GM18873 (cell line): ENCODE results near the gene CACUL1.
"Not testable (repeated sequence)": the region's sequence is repeated elsewhere in the genome, so short reads cannot be mapped to it uniquely, and the experiment has no call there.

Experiments used
- ATAC-seq: cut with Tn5 transposase; IDR thresholded peaks from one replicate; pipeline ENCODE4 v1.9.1; 2021; ENCODE audit warnings: mild to moderate bottlenecking, moderate library complexity, moderate number of reproducible peaks; ENCODE audit not compliant: unreplicated experiment, low FRiP score

CACUL1 gene

DNA sequence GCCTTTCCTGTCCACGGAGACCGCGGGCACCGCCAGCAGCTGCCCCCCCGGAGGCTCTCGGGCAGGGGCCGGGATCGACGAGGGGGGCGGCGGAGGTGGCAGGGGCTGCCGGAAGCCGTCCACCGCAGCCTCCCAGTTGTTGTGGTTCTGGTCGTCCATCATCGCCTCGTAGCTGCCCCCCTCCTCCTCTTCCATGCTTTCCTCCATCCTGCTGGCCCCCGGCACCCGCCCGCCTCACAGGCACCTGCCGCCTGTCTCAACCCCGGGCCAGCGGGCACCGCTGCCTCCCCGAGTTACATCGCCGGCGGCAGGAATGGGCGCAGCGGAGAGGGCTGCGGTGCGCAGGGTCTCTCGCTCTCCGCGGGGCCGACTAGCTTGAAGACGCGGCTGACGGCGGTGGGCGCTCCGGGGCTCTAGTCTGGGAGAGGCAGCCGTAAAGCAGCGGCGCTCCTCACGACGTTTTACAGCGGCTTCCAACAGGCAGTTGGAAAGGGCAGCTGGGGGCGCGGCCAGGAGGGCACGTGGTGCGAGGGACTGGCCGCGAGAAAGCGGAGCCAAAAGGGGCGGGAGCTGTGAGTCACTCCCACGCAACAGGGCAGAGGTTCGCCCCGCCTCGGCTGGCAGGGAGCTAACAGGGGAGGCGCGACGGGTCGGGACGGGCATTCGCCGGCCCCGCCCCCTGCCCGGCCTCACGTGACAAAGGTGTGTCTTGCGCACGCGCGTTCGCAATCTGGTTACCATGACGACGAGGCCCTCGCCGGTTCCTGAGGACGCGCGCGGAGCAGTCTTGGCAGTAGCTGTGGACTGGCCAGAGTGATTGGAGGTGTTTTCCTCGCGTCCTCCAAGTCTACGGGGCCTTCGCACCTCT, at the start of gene CACUL1:
TSS of gene CACUL1 (minus strand) at position 415 of the 868 bp plus-strand sequence. CDS start at position 207, 208 bp downstream.
- peak; percentile 97 for ATAC-seq

DNA sequence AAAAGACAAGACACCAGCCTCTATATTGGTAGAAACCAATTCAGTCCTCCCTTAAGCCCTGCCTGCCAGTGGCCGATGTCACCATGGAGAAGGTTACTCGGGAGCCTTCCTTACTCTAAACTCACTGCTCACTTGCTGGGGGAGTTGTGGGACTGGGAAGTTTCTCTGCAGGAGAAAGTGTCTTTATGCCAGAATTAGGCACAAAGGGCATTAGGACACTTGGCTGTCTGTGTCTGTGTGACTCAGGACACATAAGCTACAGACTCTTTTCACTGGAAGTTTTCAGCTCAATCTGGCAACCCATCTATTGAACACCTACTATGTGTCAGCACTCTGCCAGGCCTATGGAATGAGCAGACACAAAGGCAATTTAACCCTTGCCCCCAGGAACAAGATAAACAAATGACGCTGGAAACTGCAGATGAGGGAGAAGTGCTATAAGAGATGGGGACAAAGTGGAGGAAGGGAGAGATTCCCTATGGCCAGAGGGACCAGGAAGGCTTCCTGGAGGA, 49.5 kb upstream of the CACUL1 start:
- no peak for ATAC-seq

- no peak for ATAC-seq
These were observed 47.5 kb upstream of the CACUL1 start for GRCh38 chr10:118802126-118802793.

DNA sequence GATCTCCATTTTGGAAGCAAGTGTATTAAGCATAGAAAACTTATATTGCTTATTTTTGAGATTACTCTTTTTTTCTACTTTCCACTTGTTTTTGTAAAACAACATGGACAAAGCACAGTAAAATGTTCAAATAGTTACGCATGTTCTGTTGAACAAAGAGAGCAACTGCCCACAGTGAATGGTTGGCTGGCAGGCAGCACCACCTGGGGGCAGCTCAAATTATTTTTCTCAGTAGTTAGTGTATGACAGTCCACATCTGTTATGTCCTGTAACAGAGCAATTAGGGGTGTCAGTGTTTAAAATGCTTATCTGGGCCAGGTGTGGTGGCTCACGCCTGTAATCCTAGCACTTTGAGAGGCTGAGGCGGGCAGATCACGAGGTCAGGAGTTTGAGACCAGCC, 46.1 kb upstream of the CACUL1 start:
- no peak for ATAC-seq

- no peak for ATAC-seq
These were observed 45.0 kb upstream of the CACUL1 start for GRCh38 chr10:118799777-118800176.

DNA sequence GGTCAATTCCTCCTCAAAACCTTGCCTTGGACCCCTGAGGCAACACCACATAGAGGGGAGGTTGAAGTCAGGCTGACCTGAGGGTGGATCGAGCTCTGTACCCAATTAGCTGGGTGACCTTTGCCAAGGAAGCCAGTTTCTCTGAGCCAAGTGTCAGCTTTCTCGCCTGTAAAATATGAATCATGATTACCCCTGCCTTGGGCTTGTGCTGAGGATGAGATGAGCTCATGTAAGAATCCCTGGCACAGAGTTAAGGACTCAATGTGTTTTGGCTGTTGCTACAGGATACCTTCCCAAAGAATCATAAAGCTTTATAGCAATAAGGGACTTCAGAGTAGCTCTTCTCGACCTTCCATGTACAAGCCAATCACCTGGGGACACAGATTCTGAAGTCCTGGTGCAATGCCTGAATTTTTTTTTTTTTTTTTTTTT, 43.5 kb upstream of the CACUL1 start:
- ATAC-seq = no peak

DNA sequence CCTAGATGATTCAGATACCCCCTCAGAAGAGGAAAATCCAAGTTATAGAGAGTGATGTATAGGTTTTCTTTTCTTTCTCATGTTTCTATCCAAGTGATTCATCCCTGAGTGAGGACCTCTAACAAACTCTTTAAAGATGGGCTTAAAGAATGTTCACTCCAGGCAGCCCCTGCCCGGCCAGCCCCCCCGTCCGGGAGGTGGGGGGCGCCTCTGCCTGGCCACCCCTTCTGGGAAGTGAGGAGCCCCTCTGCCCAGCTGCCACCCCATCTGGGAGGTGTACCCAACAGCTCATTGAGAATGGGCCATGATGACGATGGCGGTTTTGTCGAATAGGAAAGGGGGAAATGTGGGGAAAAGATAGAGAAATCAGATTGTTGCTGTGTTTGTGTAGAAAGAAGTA, 40.2 kb upstream of the CACUL1 start:
- not testable (repeated sequence) for ATAC-seq

DNA sequence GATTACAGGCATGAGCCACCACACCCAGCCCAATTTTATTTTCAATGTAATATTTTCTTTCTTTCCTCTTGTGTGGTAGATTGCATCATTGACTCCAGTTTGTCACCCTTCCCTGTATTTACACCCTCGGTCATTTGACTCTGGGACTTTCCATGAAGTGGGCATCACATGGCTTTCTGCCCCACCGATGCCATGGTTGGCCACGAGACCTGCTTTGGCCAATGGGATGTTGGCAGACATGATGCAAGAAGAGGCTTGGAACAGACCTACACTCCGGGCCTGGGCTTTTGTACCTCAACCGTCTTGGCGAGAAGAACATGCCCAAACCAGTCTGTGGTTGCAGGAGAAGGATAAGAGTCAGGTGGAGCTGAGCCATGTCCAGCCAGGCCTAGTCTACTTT, 38.8 kb upstream of the CACUL1 start:
- no peak for ATAC-seq

GRCh38 chr10:118792526-118792925, 37.8 kb upstream of the CACUL1 start:
- ATAC-seq = no peak

GRCh38 chr10:118790058-118790457, 35.3 kb upstream of the CACUL1 start:
- ATAC-seq = no peak

DNA sequence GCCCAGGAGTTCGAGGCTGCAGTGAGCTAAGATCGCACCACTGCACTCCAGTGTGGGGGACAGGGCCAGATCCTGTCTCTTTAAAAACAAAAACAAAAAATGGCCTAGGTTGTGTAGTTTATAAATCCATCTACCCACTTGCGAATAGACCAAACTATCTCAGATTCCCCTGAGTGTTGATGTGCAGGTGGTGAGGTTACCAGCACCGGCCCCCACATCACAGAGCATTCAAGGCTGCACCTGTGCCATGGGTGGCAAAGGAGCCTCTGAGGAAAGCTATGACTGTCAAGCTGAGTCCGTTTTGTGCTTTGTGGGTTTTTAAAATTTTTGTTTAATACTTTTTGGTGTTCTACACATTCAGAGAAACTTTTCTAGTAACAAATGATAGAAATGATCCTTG, 30.8 kb upstream of the CACUL1 start:
- ATAC-seq = no peak

GRCh38 chr10:118783776-118784545, 29.2 kb upstream of the CACUL1 start:
- no peak for ATAC-seq

- ATAC-seq = not testable (repeated sequence)
These were observed 28.2 kb upstream of the CACUL1 start for GRCh38 chr10:118782916-118783465.

DNA sequence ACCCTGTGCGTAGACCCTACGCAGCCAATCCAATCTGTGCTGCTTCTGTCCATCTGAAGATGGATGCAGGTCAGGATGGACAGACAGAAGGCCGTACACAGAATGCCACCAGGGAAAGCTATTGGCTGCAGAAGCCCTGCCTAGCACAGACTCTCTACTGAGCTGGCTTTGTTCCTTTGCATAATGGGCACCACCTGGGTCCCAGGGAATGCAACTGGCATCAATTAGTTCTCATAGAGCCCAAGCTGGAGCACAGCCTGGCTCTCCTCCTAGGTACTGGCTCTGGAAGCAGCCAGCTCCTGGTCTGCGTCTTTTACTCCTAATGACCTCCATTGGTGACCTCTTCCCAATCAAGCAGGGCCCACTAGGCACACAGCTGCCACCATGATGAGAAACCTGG, 26.8 kb upstream of the CACUL1 start:
- ATAC-seq = no peak

DNA sequence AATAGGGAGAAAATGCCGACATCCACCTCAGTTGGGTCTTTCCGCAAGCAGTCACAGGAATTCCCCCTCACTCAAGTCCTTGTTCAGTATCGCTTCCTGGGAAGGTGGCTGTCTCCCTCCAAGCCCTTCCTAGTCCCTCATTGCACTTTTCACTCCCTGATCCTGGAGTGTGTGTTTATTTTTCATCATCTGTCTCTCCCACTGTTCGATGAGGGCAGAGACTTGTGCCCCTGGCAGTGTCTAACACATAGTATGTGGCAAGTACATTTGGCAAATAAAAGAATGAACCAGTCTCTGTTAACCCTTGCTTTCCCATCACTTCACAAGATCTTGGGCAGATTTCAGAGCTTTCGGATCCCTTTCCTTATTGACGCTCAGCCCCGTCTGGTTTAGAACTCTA, 24.0 kb upstream of the CACUL1 start:
- no peak for ATAC-seq

DNA sequence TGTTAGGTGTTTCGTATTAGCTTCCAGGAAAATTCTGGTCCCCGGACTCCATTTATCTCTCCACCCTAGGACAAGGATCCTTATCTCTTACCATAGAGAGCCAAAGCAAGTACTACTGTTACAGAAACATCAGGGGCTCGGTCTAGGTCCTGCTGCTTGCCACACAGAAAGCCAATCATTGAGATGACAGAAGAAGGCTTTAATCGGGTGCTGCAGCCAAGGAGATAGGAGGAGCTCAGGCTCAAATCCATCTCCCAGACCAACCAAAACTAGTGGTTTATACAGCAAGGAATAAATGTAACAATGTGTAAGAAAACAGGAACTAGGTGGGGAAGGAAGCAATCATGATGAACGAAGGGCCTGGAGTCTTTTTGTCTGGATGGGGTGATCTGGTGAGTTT, 22.2 kb upstream of the CACUL1 start:
- ATAC-seq = no peak

DNA sequence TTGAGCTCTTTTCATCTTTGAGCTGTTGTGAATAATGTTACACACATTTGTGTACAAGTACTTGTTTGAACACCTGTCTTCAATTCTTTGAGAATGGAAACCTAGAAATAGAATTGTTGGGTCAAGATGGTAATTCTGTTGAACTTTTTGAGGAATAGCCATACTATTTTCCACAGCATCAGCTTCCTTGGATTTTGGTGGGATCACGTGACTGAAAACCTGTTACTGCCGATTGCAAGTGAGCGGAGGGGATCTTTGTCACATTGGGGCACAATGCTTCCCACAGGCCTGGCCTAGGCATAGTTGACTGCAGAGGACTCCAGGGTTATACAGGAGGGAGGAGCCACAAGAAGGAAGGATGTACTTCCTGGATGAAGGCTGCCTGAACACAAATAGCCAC, 21.3 kb upstream of the CACUL1 start:
- ATAC-seq = no peak

GRCh38 chr10:118775478-118775877, 20.7 kb upstream of the CACUL1 start:
- no peak for ATAC-seq

DNA sequence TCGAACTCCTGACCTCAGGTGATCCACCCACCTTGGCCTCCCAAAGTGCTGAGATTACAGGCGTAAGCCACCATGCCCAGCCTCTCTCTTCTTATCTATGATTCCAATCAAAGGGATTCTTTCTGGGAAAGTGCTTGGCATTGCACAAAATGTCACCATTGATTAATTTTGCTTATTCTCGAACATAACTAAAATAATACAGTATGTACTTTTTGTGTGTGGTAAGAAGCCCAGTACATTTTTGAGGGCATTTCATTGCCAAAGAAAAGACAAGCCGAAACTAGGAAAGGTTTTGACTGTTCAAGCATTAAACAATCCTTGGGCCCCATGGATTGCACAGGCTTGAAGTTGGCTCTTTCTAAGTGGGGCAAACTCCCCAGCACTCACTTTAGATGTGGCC, 18.3 kb upstream of the CACUL1 start:
- ATAC-seq = no peak

DNA sequence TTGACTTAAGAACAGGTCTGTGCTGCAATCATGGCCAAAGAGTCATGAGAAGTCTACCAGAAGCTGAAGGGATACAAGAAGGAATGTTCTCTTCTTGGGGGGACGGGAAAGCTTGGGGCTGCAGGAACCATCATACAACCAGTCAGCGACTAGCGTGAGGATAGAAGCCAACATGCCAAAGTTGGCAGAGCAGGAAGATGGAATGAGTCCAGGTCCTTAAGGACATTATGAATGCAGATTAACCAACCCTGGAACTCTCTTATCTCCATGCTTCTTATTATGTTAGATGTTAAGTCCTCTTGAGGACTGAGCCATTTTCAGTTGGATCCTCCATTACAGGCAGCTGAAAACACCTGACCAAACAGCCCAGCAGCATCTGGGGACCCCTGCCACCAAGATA, 17.2 kb upstream of the CACUL1 start:
- ATAC-seq = no peak
